HUDEP-2 (cell line): ENCODE results near the gene MAGEB10.
"Not testable (repeated sequence)": the region's sequence is repeated elsewhere in the genome, so short reads cannot be mapped to it uniquely, and the experiment has no call there.

Source experiments
- DNase-seq, 76 experiments: peaks; one replicate each; lab custom pipeline; 2025; ENCODE audit not compliant: unreplicated experiment in 76 of 76; lab: John Stamatoyannopoulos, UW

The MAGEB10 gene

GRCh38 chrX:27807690-27808089, at the start of gene MAGEB10:
MAGEB10 (plus strand) TSS chrX:27807990; CDS start chrX:27821307, 13,317 bp downstream.
- DNase-seq = no peak

- no peak for DNase-seq
Observed at GRCh38 chrX:27765718-27766117, 42.1 kb upstream of the MAGEB10 start.

DNA sequence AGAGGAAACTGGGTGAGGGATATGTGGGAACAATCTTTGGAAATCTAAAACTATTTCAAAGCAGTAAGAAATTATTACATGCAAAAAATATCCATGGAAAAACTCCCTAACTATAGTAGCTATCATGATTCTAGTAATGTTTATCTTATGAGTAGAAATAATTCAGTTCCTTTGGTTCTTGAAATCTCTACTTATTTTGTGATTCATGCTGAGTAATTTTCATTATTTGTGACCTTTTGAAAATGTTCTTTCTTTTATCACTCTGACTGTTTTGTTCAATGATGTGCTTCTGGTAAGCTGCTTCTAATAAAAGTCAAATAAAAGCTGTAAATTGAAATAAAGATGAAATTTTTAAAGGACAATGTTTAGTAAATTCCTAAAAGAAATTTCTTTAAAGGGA, 40.4 kb upstream of the MAGEB10 start:
- no peak for DNase-seq

DNA sequence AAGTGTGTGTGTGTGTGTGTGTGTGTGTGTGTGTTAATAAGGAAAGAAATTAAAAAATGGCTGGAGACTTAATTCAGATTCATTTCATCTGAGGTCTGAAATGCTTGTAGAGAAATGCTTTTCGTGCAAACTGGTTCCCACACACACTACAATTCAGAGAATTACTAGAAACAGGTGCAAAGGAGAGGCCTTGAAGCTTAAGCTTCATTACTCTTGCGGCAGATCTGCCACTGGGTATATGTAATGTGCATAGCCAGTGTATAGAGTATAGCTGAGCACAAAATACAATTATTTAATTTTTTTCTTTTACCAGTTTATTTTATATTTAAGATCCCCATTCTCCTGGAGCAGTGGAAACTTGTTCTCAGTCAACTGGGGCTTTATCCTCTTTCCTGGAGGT, 31.8 kb upstream of the MAGEB10 start:
- DNase-seq = no peak

GRCh38 chrX:27796640-27797257, 11.0 kb upstream of the MAGEB10 start:
- no peak for DNase-seq

GRCh38 chrX:27797575-27797974, 10.2 kb upstream of the MAGEB10 start:
- DNase-seq = no peak

- DNase-seq = no peak
Observed at GRCh38 chrX:27808226-27808625, 436 bp downstream of the MAGEB10 start.

DNA sequence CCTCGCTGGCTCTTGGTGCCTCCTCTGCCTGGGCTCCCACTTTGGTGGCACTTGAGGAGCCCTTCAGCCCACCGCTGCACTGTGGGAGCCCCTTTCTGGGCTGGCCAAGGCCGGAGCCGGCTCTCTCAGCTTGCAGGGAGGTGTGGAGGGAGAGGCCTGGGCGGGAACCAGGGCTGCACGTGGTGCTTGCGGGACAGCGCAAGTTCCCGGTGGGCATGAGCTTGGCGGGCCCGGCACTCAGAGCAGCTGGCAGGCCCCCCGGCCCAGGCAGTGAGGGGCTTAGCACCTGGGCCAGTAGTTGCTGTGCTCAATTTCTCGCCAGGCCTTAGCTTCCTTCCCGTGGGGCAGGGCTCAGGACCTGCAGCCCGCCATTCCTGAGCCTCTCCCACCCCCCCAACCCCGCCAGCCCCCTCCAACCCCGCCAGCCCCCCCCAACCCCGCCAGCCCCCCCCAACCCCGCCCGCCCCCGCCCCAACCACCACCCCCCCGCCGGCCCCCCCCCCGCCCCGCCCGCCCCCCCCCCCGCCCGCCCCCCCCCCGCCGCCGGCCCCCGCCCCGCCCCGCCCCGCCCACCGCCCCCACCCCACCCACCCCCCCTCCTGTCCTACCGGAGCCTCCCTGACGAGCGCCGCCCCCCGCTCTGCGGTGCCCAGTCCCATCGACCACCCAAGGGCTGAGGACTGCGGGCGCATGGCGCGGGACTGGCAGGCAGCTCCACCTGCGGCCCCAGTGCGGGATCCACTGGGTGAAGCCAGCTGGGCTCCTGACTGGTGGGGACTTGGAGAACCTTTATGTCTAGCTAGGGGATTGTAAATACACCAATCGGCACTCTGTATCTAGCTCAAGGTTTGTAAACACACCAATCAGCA, 1.4 kb downstream of the MAGEB10 start:
- not testable (repeated sequence) for DNase-seq

DNA sequence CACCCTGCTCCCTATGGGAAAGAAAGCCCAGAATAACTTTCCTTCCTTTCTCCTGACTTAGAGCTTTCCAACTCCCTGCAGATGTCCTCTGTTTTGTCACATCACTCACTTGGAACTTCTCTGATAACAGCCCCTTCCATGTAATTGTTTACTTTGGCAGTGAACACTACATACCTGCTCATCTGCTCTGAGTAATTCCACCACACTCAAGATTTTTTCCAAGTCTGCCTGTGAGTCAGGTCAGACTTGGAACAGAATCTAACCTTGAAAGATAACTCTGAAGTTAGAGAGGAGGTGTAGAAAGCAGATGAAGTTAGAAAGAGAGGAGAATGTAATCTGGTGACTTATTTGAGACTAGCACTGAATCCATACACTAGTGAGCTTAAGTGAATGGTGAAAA, 7.4 kb downstream of the MAGEB10 start:
- no peak for DNase-seq

- no peak for DNase-seq
Observed at GRCh38 chrX:27823812-27824211, 16.0 kb downstream of the MAGEB10 start.

GRCh38 chrX:27838185-27838584, 30.4 kb downstream of the MAGEB10 start:
- DNase-seq = no peak

GRCh38 chrX:27840881-27841280, 33.1 kb downstream of the MAGEB10 start:
- no peak for DNase-seq

DNA sequence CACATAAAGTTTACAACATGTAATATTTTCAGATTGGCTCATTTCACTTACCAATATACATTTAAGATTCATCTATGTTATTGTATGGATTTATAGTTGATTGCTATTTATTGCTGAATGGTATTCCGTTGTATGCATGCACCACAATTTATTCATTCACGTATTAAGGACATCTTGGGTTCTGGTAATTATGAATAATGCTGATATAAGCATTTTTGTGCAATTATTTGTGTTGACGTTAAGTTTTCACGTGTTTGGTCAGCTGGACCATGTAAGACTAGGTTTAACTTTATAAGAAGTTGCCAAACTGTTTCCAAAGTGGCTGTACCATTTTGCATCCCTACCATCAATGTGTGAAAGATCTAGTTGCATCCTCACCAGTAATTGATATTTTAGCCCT, 35.1 kb downstream of the MAGEB10 start:
- no peak for DNase-seq

GRCh38 chrX:27860337-27860736, 52.5 kb downstream of the MAGEB10 start:
- no peak for DNase-seq

DNA sequence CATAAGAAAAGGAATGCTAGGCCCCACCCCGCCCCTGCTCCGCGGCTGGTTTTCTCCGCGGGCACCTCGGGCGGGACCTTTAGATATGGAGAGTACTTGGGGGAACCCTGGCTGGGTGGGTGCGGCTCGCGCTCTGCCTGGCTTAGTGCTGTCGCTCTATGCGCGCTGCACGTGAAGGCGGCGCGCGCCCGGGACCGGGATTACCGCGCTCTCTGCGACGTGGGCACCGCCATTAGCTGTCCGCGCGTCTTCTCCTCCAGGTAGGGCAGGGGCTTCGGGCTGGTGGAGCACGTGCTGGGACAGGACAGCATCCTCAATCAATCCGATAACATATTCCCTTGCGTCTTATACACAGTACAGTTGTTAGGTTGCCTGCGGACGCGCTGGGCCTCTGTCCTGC, 56.0 kb downstream of the MAGEB10 start:
- DNase-seq = no peak
